HL-60 (cell line): Measurements from ENCODE around the gene ZC3H8.

Experiments used
- CTCF ChIP-seq: IDR thresholded peaks from one replicate; pipeline ENCODE4 v1.5.1; 2011; ENCODE audit warnings: low read length, control low read depth, inconsistent platforms; ENCODE audit not compliant: insufficient read depth
- POLR2AphosphoS5 ChIP-seq: IDR thresholded peaks from 2 replicates; pipeline ENCODE4 v1.6.1; 2012; ENCODE audit warnings: low read depth

GRCh38 chr2:112243233-112243632, 11.6 kb downstream of the ZC3H8 start:
- TF ChIP-seq CTCF = no peak
- no peak for TF ChIP-seq POLR2AphosphoS5
